Kidney epithelial cell (primary cell): ENCODE results near the gene HCN2. TPM values are rescaled to one million over a fixed set of nuclear protein-coding genes. Genes with fewer than 3 reads are reported as not detected.
"Not testable (repeated sequence)": the region's sequence is repeated elsewhere in the genome, so short reads cannot be mapped to it uniquely, and the experiment has no call there.

ENCODE experiments used
- DNase-seq: peaks from one replicate; pipeline ENCODE4 v3.0.0-alpha.2; 2010; ENCODE audit warnings: low read depth
- H3K27me3 ChIP-seq: 2 replicates; pipeline ENCODE4 v1.6.0; 2011; ENCODE audit warnings: low read length; ENCODE audit not compliant: control insufficient read depth, insufficient read depth
- H3K36me3 ChIP-seq: 2 replicates; pipeline ENCODE4 v1.5.1; 2011; ENCODE audit warnings: low read length; ENCODE audit not compliant: control insufficient read depth, insufficient read depth
- H3K4me3 ChIP-seq: 2 replicates; pipeline ENCODE4 v1.5.1; 2011; ENCODE audit warnings: low read depth, mild to moderate bottlenecking, control low read depth, low read length
- total RNA-seq: library from RNA; depleted of rRNA; stranded (reverse); fragments of >200 nt; gene quantifications from 2 replicates; pipeline ENCODE4 v1.2.3, GENCODE V29; 2015
- TF ChIP-seq, protein P1 (sequence below): IDR thresholded peaks from 2 replicates; pipeline ENCODE4 v1.5.1; 2011; ENCODE audit warnings: mild to moderate bottlenecking, moderate library complexity, low read length, control low read depth, inconsistent platforms; ENCODE audit not compliant: insufficient read depth, poor library complexity, severe bottlenecking

Gene HCN2
- total RNA-seq, 1 donor from 2014 or later, result 0.13 TPM

DNA sequence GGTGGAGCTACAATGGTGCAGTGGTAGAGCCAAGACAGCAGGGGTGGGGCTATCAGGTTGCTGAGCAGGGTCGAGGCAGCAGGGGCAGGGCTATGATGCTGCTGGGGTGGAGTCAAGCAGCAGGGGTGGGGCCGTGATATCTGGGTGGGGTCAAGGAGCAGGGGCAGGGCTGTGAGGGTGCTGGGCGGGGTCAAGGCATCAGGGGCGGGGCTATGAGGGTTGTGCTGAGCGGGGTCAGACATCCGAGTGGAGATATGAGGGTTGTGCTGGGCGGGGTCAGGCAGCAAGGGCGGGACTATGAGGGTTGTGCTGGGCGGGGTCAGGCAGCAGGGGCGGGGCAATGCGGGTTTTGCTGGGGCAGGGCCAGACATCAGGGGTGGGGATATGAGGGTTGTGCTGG, 14.7 kb downstream of the HCN2 start:
- Histone ChIP-seq H3K36me3 (no peaks in the 10 kb centered on the region), H3K4me3 (no peak overlapping the region), H3K27me3 (no peaks in the 10 kb centered on the region)
- DNase-seq, result no peak
- TF ChIP-seq, protein P1, sequence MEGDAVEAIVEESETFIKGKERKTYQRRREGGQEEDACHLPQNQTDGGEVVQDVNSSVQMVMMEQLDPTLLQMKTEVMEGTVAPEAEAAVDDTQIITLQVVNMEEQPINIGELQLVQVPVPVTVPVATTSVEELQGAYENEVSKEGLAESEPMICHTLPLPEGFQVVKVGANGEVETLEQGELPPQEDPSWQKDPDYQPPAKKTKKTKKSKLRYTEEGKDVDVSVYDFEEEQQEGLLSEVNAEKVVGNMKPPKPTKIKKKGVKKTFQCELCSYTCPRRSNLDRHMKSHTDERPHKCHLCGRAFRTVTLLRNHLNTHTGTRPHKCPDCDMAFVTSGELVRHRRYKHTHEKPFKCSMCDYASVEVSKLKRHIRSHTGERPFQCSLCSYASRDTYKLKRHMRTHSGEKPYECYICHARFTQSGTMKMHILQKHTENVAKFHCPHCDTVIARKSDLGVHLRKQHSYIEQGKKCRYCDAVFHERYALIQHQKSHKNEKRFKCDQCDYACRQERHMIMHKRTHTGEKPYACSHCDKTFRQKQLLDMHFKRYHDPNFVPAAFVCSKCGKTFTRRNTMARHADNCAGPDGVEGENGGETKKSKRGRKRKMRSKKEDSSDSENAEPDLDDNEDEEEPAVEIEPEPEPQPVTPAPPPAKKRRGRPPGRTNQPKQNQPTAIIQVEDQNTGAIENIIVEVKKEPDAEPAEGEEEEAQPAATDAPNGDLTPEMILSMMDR, result no peak

DNA sequence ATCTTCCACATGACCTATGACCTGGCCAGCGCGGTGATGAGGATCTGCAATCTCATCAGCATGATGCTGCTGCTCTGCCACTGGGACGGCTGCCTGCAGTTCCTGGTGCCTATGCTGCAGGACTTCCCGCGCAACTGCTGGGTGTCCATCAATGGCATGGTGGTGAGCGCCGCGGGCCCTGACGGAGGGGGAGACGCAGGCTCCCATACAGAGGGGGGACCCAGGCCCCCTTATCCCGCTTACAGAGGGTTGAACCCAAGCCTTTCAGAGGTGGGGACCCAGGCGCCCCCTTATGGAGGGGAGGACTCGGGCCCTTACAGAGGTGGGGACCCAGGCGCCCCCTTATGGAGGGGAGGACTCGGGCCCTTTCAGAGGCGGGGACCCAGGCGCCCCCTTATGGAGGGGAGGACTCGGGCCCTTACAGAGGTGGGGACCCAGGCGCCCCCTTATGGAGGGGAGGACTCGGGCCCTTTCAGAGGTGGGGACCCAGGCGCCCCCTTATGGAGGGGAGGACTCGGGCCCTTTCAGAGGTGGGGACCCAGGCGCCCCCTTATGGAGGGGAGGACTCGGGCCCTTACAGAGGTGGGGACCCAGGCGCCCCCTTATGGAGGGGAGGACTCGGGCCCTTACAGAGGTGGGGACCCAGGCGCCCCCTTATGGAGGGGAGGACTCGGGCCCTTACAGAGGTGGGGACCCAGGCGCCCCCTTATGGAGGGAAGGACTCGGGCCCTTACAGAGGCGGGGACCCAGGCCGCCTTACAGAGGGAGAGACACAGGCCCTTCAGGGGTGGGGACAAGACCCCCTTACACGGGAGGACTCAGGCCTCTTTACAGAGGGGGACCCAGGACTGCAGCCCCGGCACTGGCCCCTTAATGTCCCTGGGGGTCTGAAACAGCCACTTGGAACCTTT, 15.6 kb downstream of the HCN2 start:
- H3K4me3 ChIP-seq, H3K27me3 ChIP-seq, H3K36me3 ChIP-seq, DNase-seq: not testable (repeated sequence)

DNA sequence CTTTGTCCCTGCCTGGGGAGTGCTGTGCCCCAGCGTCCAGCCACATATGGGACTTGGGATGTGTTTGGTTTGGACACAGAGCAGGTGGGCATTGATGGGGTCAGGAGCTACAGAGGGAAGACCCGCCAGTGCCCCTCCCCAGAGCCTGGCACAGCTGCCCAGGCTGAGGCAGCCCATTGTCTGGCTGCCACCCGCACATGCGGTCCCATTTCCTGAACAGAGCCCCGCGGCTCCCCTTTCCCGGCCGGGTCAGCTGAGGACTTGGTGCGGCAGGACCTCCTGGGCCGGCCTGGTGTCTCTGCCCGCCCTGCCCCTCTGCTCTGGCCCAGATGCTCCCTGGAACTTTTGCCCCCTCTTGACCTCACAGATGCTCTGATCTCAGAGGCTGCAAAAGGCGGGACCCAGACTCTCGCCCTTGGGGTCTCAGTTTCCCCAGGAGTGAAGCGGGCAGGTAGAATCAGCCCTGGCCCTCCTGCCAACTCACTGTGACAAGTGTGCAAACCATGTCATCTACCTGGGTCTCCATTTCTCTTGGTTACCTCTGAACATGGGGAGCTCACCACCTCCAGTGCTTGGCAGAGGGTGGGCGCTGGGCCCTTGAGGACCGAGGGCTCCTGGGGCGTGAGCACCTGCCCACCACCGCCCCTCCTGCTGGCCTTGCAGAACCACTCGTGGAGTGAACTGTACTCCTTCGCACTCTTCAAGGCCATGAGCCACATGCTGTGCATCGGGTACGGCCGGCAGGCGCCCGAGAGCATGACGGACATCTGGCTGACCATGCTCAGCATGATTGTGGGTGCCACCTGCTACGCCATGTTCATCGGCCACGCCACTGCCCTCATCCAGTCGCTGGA, 17.8 kb downstream of the HCN2 start:
- TF ChIP-seq, protein P1, result no peak
- no peak for DNase-seq
- H3K36me3 ChIP-seq, result no peaks in the 10 kb centered on the region
- H3K27me3 ChIP-seq, result no peaks in the 10 kb centered on the region
- H3K4me3 ChIP-seq, result no peak overlapping the region

DNA sequence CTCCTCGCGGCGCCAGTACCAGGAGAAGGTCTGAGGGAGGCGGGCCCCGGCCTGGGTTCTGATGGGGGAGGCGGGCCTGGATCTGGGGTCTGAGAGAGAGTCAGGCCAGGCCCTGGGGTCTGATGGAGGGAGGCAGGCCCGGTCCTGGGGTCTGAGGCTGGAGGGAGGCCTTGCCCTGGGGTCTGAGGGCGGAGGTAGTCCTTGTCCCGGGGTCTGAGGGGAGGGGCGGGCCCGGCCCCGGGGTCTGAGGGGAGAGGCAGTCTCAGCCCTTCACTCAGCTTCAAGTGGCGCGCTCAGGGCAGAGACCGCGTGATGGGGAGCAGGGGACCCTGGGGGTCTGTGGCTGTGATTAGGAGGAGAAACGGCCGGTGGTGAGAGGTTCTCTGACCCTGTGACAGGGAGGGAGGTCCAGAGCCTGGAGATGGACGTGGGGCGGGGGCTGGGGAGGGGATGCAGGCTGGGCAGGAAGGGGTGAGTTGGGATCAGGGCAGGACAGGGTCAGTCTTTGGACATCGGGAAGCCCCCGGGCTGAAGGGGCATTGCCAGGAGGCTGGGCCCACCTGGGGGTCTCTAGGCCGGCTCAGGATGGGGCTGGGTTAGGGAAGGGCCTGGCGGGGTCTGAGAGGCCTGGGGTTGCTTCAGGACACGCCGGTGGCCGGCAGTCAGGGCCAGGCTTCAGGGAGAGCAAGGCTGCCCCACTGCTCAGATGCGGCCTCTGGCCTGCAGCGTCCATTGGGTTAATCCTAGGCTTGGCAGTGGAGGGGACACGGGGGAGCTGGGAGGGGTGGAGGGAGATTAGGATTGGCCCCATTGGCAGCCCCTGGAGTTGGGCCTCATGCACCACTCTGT, 18.7 kb downstream of the HCN2 start:
- TF ChIP-seq, protein P1, result no peak
- Histone ChIP-seq H3K4me3 (no peak overlapping the region), H3K27me3 (peaks cover 4% of the 10 kb centered on the region), H3K36me3 (no peaks in the 10 kb centered on the region)
- no peak for DNase-seq

DNA sequence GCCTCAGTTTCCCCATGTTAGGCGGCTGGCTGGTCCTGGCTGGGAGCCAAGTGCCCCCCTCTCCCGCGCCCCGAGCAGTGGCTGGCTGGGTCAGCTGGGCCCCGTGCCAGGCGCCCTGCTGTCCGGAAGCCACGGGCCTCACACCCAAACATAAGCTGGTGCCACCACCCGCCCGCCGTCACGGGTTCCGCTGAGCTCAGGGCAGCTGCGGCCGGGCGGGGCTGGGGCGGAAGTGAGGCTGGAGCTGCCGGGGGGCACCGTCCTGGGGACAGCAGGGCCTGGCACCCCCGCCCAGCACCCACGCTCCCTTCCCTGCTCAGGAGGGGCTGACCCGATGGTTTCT, 19.3 kb downstream of the HCN2 start:
- DNase-seq, result no peak
- Histone ChIP-seq H3K27me3 (peaks cover 4% of the 10 kb centered on the region), H3K4me3 (no peak overlapping the region), H3K36me3 (no peaks in the 10 kb centered on the region)
- TF ChIP-seq, protein P1, result no peak
